Coronary artery (tissue), 2 donors: ENCODE results near the gene SPACA7.

ENCODE experiments used
- DNase-seq: peaks from one replicate; pipeline ENCODE4 v3.0.0-alpha.2; 2017; ENCODE audit warnings: low spot score
- H3K27ac ChIP-seq, 2 donors: fragments of 200-600 bp; sonication (generic); one replicate each; pipeline ENCODE4 v1.5.1; 2016 to 2019
- H3K4me3 ChIP-seq: fragments of 200-600 bp; sonication (generic); 2 replicates; pipeline ENCODE4 v1.5.1; 2016; ENCODE audit warnings: mild to moderate bottlenecking, moderate library complexity
- CTCF ChIP-seq: fragments of 200-600 bp; sonication (generic); IDR thresholded peaks from one replicate; pipeline ENCODE4 v1.5.1; 2019; ENCODE audit warnings: antibody characterized with exemption

SPACA7 gene

GRCh38 chr13:112358156-112358555 is 18.0 kb upstream of the SPACA7 start:
- H3K4me3 ChIP-seq = no peak overlapping the region
- no peak overlapping the region for H3K27ac ChIP-seq
- DNase-seq = no peak
- TF ChIP-seq CTCF = no peak

- no peak overlapping the region for H3K4me3 ChIP-seq
- DNase-seq = no peak
- no peak for TF ChIP-seq CTCF
- no peak overlapping the region for H3K27ac ChIP-seq
Measured at GRCh38 chr13:112362021-112362420, 14.1 kb upstream of the SPACA7 start.

- no peak for DNase-seq
- TF ChIP-seq CTCF = no peak
- H3K27ac ChIP-seq = no peak overlapping the region
- H3K4me3 ChIP-seq = no peak overlapping the region
Measured at GRCh38 chr13:112363867-112364528, 12.2 kb upstream of the SPACA7 start.

GRCh38 chr13:112366907-112367646 is 9.1 kb upstream of the SPACA7 start:
- DNase-seq = no peak
- no peak overlapping the region for H3K27ac ChIP-seq
- no peak overlapping the region for H3K4me3 ChIP-seq
- no peak for TF ChIP-seq CTCF

GRCh38 chr13:112368883-112369282 is 7.3 kb upstream of the SPACA7 start:
- no peak overlapping the region for H3K4me3 ChIP-seq
- no peak for TF ChIP-seq CTCF
- DNase-seq = no peak
- no peak overlapping the region for H3K27ac ChIP-seq

GRCh38 chr13:112370311-112370710 is 5.8 kb upstream of the SPACA7 start:
- DNase-seq = no peak
- TF ChIP-seq CTCF = no peak
- H3K27ac ChIP-seq = no peak overlapping the region

GRCh38 chr13:112374271-112374670 is 1.9 kb upstream of the SPACA7 start:
- no peak for DNase-seq
- no peak for TF ChIP-seq CTCF
- H3K27ac ChIP-seq = no peak overlapping the region
- H3K4me3 ChIP-seq = no peak overlapping the region

More at GRCh38 chr13:112370311-112370710, 5.8 kb upstream of the SPACA7 start:
- no peak overlapping the region for H3K4me3 ChIP-seq
